ENCODE data around the gene ZNF367.
A peak's percentile ranks its signal among the peaks of the same experiment; 100 is the strongest.
"Not testable (repeated sequence)": the region's sequence is repeated elsewhere in the genome, so short reads cannot be mapped to it uniquely, and the experiment has no call there.

The ZNF367 gene

GRCh38 chr9:96376891-96377874, 41.0 kb downstream of the ZNF367 start:
- DNase-seq (ENCODE audit: low read depth) = peak; percentile 30
- H3K4me3 ChIP-seq (ENCODE audit: low read depth, low read length) = no peak overlapping the region

GRCh38 chr9:96375507-96375906, 42.7 kb downstream of the ZNF367 start:
- not testable (repeated sequence) for DNase-seq (ENCODE audit: low read depth); H3K4me3 ChIP-seq (ENCODE audit: low read depth, low read length)

- DNase-seq (ENCODE audit: low read depth) = no peak
- no peak overlapping the region for H3K4me3 ChIP-seq (ENCODE audit: low read depth, low read length)
Measured at GRCh38 chr9:96367943-96368342, 50.2 kb downstream of the ZNF367 start.

GRCh38 chr9:96363175-96363967, 54.8 kb downstream of the ZNF367 start:
- no peak for DNase-seq (ENCODE audit: low read depth)
- H3K4me3 ChIP-seq (ENCODE audit: low read depth, low read length) = no peak overlapping the region

GRCh38 chr9:96362119-96362518, 56.1 kb downstream of the ZNF367 start:
- DNase-seq (ENCODE audit: low read depth); H3K4me3 ChIP-seq (ENCODE audit: low read depth, low read length): not testable (repeated sequence)

GRCh38 chr9:96361668-96362067, 56.5 kb downstream of the ZNF367 start:
- no peak overlapping the region for H3K4me3 ChIP-seq (ENCODE audit: low read depth, low read length)
- DNase-seq (ENCODE audit: low read depth) = no peak

GRCh38 chr9:96360976-96361375, 57.2 kb downstream of the ZNF367 start:
- no peak overlapping the region for H3K4me3 ChIP-seq (ENCODE audit: low read depth, low read length)
- no peak for DNase-seq (ENCODE audit: low read depth)

- DNase-seq (ENCODE audit: low read depth); H3K4me3 ChIP-seq (ENCODE audit: low read depth, low read length): not testable (repeated sequence)
Measured at GRCh38 chr9:96360523-96360922, 57.6 kb downstream of the ZNF367 start.

- no peak overlapping the region for H3K4me3 ChIP-seq (ENCODE audit: low read depth, low read length)
- no peak for DNase-seq (ENCODE audit: low read depth)
Measured at GRCh38 chr9:96350866-96351265, 67.3 kb downstream of the ZNF367 start.

GRCh38 chr9:96348261-96348660, 69.9 kb downstream of the ZNF367 start:
- no peak for DNase-seq (ENCODE audit: low read depth)
- H3K4me3 ChIP-seq (ENCODE audit: low read depth, low read length) = no peak overlapping the region

- no peak for DNase-seq (ENCODE audit: low read depth)
Measured at GRCh38 chr9:96345551-96345950, 72.6 kb downstream of the ZNF367 start.

GRCh38 chr9:96344458-96345180, 73.6 kb downstream of the ZNF367 start:
- no peak overlapping the region for H3K4me3 ChIP-seq (ENCODE audit: low read depth, low read length)
- peak; percentile 90 for DNase-seq (ENCODE audit: low read depth)

More at GRCh38 chr9:96345551-96345950, 72.6 kb downstream of the ZNF367 start:
- no peak overlapping the region for H3K4me3 ChIP-seq (ENCODE audit: low read depth, low read length)

GRCh38 chr9:96343515-96344360, 74.4 kb downstream of the ZNF367 start:
- DNase-seq (ENCODE audit: low read depth) = no peak
- no peak overlapping the region for H3K4me3 ChIP-seq (ENCODE audit: low read depth, low read length)

- DNase-seq (ENCODE audit: low read depth) = no peak
- no peak overlapping the region for H3K4me3 ChIP-seq (ENCODE audit: low read depth, low read length)
Measured at GRCh38 chr9:96342571-96343245, 75.5 kb downstream of the ZNF367 start.

- DNase-seq (ENCODE audit: low read depth) = no peak
- no peak overlapping the region for H3K4me3 ChIP-seq (ENCODE audit: low read depth, low read length)
Measured at GRCh38 chr9:96340707-96341106, 77.5 kb downstream of the ZNF367 start.

GRCh38 chr9:96338299-96338698, 79.9 kb downstream of the ZNF367 start:
- no peak for DNase-seq (ENCODE audit: low read depth)
- no peak overlapping the region for H3K4me3 ChIP-seq (ENCODE audit: low read depth, low read length)

Data from skeletal muscle cell (primary cell).